ENCODE results near the gene APIP. TPM values are rescaled to one million over a fixed set of nuclear protein-coding genes. Genes with fewer than 3 reads are reported as not detected.

The APIP gene
- total and polyA plus RNA-seq, 10 donors: 18.2 to 33.2 (median 26.1) TPM

- H3K27me3 ChIP-seq (replicated peaks in 1 of 7): peaks cover 0 to 6% (median 0%) of the 10 kb centered on the region in 7 donors
- H3K4me1 ChIP-seq: no peaks in the 10 kb centered on the region
- peak in 8 of 11 experiments; percentile 27 to 67 (median 53) for TF ChIP-seq CTCF (IDR thresholded peaks at IDR 0.05 in 8 of 11, conservative IDR thresholded peaks at IDR 0.05 in 3 of 11)
- no peak for TF ChIP-seq POLR2A (IDR thresholded peaks at IDR 0.05)
- TF ChIP-seq POLR2AphosphoS5 (IDR thresholded peaks at IDR 0.05): no peak
- WGBS, 5 donors: 38 to 54% (median 49%) methylated on average over 4 of the region's 4 CpGs
- no peak for DNase-seq
- H3K9me3 ChIP-seq: no peaks in the 10 kb centered on the region
- H3K4me3 ChIP-seq: no peak overlapping the region
- no peaks in the 10 kb centered on the region for H3K36me3 ChIP-seq
- intact Hi-C loops (cut with DNase I; ENCODE audit: low total_unique reads): no loop called here
- H3K27ac ChIP-seq: no peak overlapping the region
Observed at GRCh38 chr11:34840736-34841386, 75.3 kb downstream of the APIP start.

DNA sequence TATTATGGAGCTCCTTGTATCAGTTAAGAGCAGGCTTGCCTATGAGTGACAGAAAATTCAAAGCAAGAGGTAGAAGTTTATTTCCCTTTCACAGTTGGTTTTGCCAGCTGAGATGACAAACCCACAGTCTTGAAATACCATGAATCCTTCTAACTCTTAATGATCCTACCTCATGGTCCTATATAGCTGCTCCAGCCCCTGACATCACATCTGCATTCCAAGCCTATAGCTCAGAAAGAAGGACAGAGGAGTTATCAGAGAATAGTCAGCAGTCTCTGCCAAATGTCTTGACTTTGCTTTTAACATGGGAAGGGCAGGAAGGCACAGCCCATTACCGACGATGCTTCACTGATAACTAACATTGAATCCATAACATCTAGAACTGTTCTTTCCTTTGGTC is 76.2 kb downstream of the APIP start:
- Histone ChIP-seq H3K4me1 (no peaks in the 10 kb centered on the region), H3K27me3 (replicated peaks in 1 of 7) (peaks cover 0 to 4% (median 0%) of the 10 kb centered on the region in 7 donors), H3K9me3 (no peaks in the 10 kb centered on the region), H3K27ac (no peak overlapping the region), H3K36me3 (no peaks in the 10 kb centered on the region), H3K4me3 (no peak overlapping the region)
- WGBS, 5 donors: 92 to 97% (median 95%) methylated on average over 2 of the region's 2 CpGs
- TF ChIP-seq CTCF (IDR thresholded peaks at IDR 0.05 in 8 of 11, conservative IDR thresholded peaks at IDR 0.05 in 3 of 11) (no peak), POLR2A (IDR thresholded peaks at IDR 0.05) (no peak), POLR2AphosphoS5 (IDR thresholded peaks at IDR 0.05) (no peak)
- DNase-seq: no peak
- intact Hi-C loops (cut with DNase I; ENCODE audit: low total_unique reads): no loop called here

DNA sequence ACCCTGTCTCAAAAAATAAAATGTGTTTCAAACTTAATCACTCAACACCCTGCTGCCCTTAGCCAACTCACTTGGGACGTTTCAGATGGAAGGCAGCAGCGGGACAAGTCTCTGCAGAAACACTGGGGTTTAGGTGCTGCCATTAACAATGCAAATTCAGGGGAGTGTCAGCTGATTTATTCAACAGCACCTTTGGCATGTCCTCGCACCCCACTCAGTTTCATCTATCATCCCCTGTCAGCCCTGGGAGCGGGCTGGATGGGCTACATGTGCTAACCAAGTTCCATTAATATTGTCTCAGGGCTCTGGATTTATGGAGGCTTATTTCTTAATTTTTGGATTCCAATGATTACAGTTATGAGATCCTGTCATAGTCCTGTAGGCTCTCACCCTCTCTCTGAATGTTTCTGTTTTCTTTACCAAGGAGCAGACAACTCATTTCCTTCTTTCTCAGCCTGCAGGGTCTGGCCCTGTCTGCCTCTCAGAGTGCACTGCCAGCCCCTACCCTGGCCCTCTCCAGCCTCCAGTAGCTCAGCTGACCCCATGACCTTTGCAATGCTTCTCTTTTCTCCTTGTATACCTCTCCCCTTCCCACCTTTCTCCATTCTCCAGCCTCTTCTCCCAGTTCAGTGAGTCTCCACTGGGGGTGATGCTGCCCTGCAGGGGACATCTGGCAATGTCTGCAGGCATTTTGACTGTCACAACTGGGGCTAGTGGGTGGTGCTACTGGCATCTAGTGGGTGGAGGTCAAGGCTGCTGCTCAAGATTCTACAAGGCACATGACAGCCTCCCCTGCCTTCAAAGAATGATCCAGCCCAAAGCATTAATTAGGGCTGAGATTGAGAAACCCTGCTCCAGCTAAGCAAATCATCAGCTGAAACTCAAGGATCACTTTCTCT is 79.0 kb downstream of the APIP start:
- peaks cover 0 to 4% (median 0%) of the 10 kb centered on the region in 7 donors for H3K27me3 ChIP-seq (replicated peaks in 1 of 7)
- H3K4me1 ChIP-seq: no peaks in the 10 kb centered on the region
- no peak for DNase-seq
- H3K4me3 ChIP-seq: no peak overlapping the region
- H3K36me3 ChIP-seq: no peaks in the 10 kb centered on the region
- peaks cover 0 to 6% (median 0%) of the 10 kb centered on the region in 8 donors for H3K9me3 ChIP-seq
- TF ChIP-seq POLR2AphosphoS5 (IDR thresholded peaks at IDR 0.05): no peak
- no peak for TF ChIP-seq CTCF (IDR thresholded peaks at IDR 0.05 in 8 of 11, conservative IDR thresholded peaks at IDR 0.05 in 3 of 11)
- TF ChIP-seq POLR2A (IDR thresholded peaks at IDR 0.05): no peak
- intact Hi-C loops (cut with DNase I; ENCODE audit: low total_unique reads): no loop called here
- WGBS, 5 donors: 66 to 77% (median 68%) methylated on average over 4 of the region's 4 CpGs
- no peak overlapping the region for H3K27ac ChIP-seq

DNA sequence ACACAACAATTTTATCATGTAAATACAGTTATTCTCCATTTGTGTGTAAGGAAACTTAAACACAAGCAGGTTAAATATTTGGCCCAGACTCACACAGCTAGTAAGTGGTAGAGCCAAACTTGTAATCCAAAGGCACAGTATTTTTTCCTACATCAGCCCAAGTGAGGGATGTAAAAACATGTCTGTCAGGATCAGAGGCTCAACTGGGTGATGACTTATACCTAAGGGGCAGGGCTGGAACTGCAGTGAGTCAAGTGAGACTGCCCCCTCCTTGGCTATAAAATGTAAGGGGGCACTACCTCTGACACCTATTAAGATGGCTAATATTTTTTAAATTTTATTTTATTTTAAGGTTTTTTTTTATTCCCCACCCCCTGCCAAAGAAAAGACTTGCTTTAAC is 82.6 kb downstream of the APIP start:
- intact Hi-C loops (cut with DNase I; ENCODE audit: low total_unique reads): no loop called here
- H3K4me1 ChIP-seq: no peaks in the 10 kb centered on the region

More for the DNA sequence above, 82.6 kb downstream of the APIP start:
- Histone ChIP-seq H3K27me3 (replicated peaks in 1 of 7) (peaks cover 0 to 4% (median 0%) of the 10 kb centered on the region in 7 donors), H3K9me3 (peaks cover 0 to 6% (median 0%) of the 10 kb centered on the region in 8 donors), H3K4me3 (no peak overlapping the region), H3K36me3 (no peaks in the 10 kb centered on the region), H3K27ac (no peak overlapping the region)
- TF ChIP-seq POLR2AphosphoS5 (IDR thresholded peaks at IDR 0.05): no peak
- DNase-seq: no peak

Small RNA genes within 50 kb of the gene (microRNA-seq; reads per million reads assigned to microRNA genes)
- 2.3 to 5.4 (median 3.2) reads per million in 3 donors for gene MIR1343

Small RNA genes within 50 kb of the gene (small RNA-seq; reads per million reads assigned to genes)
- 0 to 0.21 (median 0.07) reads per million in 4 donors for gene MIR1343

Other genes with a start within 250 kb of the APIP start
- 10 to 100 TPM; 18.1 to 32.9 (median 27.1) TPM for gene PDHX, start 239 bp upstream of the APIP start, total RNA-seq
- 10 to 100 TPM in 2 of 3 donors, 1 to 10 TPM in 1; 9.2 to 13.2 (median 11.9) TPM for gene PDHX, start 239 bp upstream of the APIP start, polyA plus RNA-seq
- gene CD44, start 222.8 kb upstream of the APIP start, total RNA-seq: 100 to 1,000 TPM; 200 to 521 (median 348) TPM
- 100 to 1,000 TPM in 1 of 3 donors, 10 to 100 TPM in 2; 60.9 to 103 (median 71.8) TPM for gene CD44, start 222.8 kb upstream of the APIP start, polyA plus RNA-seq